Esophagus muscularis mucosa (tissue), 4 donors: ENCODE data around the gene SLC10A6. TPM values are rescaled to one million over a fixed set of nuclear protein-coding genes. Genes with fewer than 3 reads are reported as not detected.

Experiments used
- DNase-seq: peaks from one replicate; pipeline ENCODE4 v3.0.0-alpha.2; 2017; ENCODE audit errors: extremely low spot score
- H3K27ac ChIP-seq, 4 donors: fragments of 200-600 bp; sonication (generic); replicated peaks in 1 of 4; 1 replicate in 3 of 4; 2 replicates in 1 of 4; pipeline ENCODE4 v1.5.1; 2016 to 2019; ENCODE audit warnings: mild to moderate bottlenecking in 1 of 4
- H3K27me3 ChIP-seq, 4 donors: fragments of 200-600 bp; sonication (generic); one replicate each; pipeline versions ENCODE4 v1.5.1 to v1.6.0; 2016 to 2019
- H3K36me3 ChIP-seq, 4 donors: fragments of 200-600 bp; sonication (generic); one replicate each; pipeline ENCODE4 v1.5.1; 2016 to 2019
- H3K4me1 ChIP-seq, 4 donors: fragments of 200-600 bp; sonication (generic); one replicate each; pipeline ENCODE4 v1.5.1; 2016 to 2019
- H3K4me3 ChIP-seq, 4 donors: fragments of 200-600 bp; sonication (generic); 1 replicate in 2 of 4; 2 replicates in 2 of 4; pipeline ENCODE4 v1.5.1; 2016 to 2019; ENCODE audit warnings: mild to moderate bottlenecking in 4 of 4, moderate library complexity in 1 of 4
- H3K9me3 ChIP-seq, 4 donors: fragments of 200-600 bp; sonication (generic); 1 replicate in 3 of 4; 2 replicates in 1 of 4; pipeline ENCODE4 v1.5.1; 2016 to 2019
- EP300 ChIP-seq: sonication (generic); formaldehyde crosslinking; IDR thresholded peaks from one replicate; pipeline ENCODE4 v1.6.1; 2017; ENCODE audit warnings: antibody characterized with exemption
- POLR2A ChIP-seq: fragments of 450-650 bp; IDR thresholded peaks from one replicate; pipeline ENCODE4 v1.6.1; 2017; ENCODE audit warnings: antibody characterized with exemption, moderate library complexity, mild to moderate bottlenecking, low read depth
- POLR2AphosphoS5 ChIP-seq, 2 donors: sonication (generic); formaldehyde crosslinking; IDR thresholded peaks; one replicate each; pipeline ENCODE4 v1.6.1; 2017; ENCODE audit warnings: antibody characterized with exemption in 2 of 2
- WGBS: methylation state at CpG from one replicate; pipeline ENCODE4 v1.1.5; 2018; 5-methylcytosine and 5-hydroxymethylcytosine counted together
- intact Hi-C: fragments of 100-400 bp; cut with DNase I; formaldehyde crosslinking; loops from one replicate; pipeline ENCODE4 v1.15.1; 2023
- total RNA-seq, 4 donors: library from RNA; depleted of rRNA; stranded (reverse); fragments of >200 nt; gene quantifications; one replicate each; pipeline versions ENCODE4 v1.1.0 to v1.2.1, GENCODE V29; 2016
- TF ChIP-seq, protein P1 (sequence below), 3 experiments: fragments of 200-600 bp in 2 of 3; fragments of 450-650 bp in 1 of 3; sonication (generic) in 2 of 3; IDR thresholded peaks; one replicate each; pipeline ENCODE4 v1.5.1; 2017 to 2019; ENCODE audit warnings: antibody characterized with exemption in 3 of 3, mild to moderate bottlenecking in 2 of 3, moderate library complexity in 1 of 3

Gene SLC10A6
- total RNA-seq, 4 donors from 2014 or later: 1.8 to 8.4 (median 3.4) TPM; not detected in 1

DNA sequence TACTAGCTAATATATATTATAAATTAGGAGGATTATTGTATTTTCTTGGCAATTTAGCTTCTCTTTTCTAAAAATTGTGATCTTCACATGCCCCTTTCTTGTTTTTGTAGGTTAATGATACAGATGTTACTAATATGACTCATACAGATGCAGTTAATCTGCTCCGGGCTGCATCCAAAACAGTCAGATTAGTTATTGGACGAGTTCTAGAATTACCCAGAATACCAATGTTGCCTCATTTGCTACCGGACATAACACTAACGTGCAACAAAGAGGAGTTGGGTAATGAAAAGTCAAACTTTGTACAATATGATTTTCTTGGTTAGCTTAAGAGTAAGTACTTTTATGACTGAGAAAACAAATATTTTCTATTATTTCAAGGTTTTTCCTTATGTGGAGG, 74.1 kb downstream of the SLC10A6 start:
- TF ChIP-seq POLR2AphosphoS5 (IDR thresholded peaks at IDR 0.05) (no peak), EP300 (no peak), POLR2A (no peak)
- TF ChIP-seq, protein P1, sequence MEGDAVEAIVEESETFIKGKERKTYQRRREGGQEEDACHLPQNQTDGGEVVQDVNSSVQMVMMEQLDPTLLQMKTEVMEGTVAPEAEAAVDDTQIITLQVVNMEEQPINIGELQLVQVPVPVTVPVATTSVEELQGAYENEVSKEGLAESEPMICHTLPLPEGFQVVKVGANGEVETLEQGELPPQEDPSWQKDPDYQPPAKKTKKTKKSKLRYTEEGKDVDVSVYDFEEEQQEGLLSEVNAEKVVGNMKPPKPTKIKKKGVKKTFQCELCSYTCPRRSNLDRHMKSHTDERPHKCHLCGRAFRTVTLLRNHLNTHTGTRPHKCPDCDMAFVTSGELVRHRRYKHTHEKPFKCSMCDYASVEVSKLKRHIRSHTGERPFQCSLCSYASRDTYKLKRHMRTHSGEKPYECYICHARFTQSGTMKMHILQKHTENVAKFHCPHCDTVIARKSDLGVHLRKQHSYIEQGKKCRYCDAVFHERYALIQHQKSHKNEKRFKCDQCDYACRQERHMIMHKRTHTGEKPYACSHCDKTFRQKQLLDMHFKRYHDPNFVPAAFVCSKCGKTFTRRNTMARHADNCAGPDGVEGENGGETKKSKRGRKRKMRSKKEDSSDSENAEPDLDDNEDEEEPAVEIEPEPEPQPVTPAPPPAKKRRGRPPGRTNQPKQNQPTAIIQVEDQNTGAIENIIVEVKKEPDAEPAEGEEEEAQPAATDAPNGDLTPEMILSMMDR (IDR thresholded peaks at IDR 0.05): no peak
- intact Hi-C loops: no loop called here
- H3K4me3 ChIP-seq: no peak overlapping the region
- H3K27ac ChIP-seq: no peak overlapping the region
- no peaks in the 10 kb centered on the region for H3K4me1 ChIP-seq
- no peaks in the 10 kb centered on the region for H3K9me3 ChIP-seq
- H3K27me3 ChIP-seq: no peaks in the 10 kb centered on the region
- no peak for DNase-seq
- H3K36me3 ChIP-seq: peaks cover 0 to 27% (median 5%) of the 10 kb centered on the region in 4 donors
- 86% methylated on average over 4 of the region's 4 CpGs for WGBS

Other genes with a start within 250 kb of the SLC10A6 start
- gene C4orf36, start 43.0 kb upstream of the SLC10A6 start, total RNA-seq: 1 to 10 TPM in 1 of 4 donors, not detected in 3; 1.3 TPM
- 10 to 100 TPM; 53.6 to 85.2 (median 70.6) TPM for gene AFF1, start 85.6 kb upstream of the SLC10A6 start, total RNA-seq